Astrocyte (in vitro differentiated cells and primary cell): Measurements from ENCODE around the gene SPATA4. TPM values are rescaled to one million over a fixed set of nuclear protein-coding genes. Genes with fewer than 3 reads are reported as not detected.
A peak's percentile ranks its signal among the peaks of the same experiment; 100 is the strongest.

Experiments used
- DNase-seq: peaks from one replicate; pipeline ENCODE4 v3.0.0-alpha.2; 2010; ENCODE audit warnings: low read depth
- FAIRE-seq: peaks from 2 replicates; lab custom pipeline; 2011; peaks lifted over from hg19 to GRCh38; lab: Jason Lieb, UNC
- H2AFZ ChIP-seq: 2 replicates; pipeline ENCODE4 v1.6.0; 2012; ENCODE audit warnings: low read depth, low read length, inconsistent platforms
- H3K27ac ChIP-seq: 2 replicates; pipeline ENCODE4 v1.5.1; 2011; ENCODE audit warnings: low read depth, low read length, inconsistent platforms
- H3K27me3 ChIP-seq: 2 replicates; pipeline ENCODE4 v1.6.0; 2011; ENCODE audit warnings: low read length, inconsistent platforms; ENCODE audit not compliant: insufficient read depth
- H3K36me3 ChIP-seq: 2 replicates; pipeline ENCODE4 v1.5.1; 2011; ENCODE audit warnings: low read length, inconsistent platforms; ENCODE audit not compliant: insufficient read depth
- H3K4me1 ChIP-seq: 2 replicates; pipeline ENCODE4 v1.5.1; 2011; ENCODE audit warnings: low read length, inconsistent platforms; ENCODE audit not compliant: insufficient read depth
- H3K4me2 ChIP-seq: 2 replicates; pipeline ENCODE4 v1.6.0; 2012; ENCODE audit warnings: low read length, inconsistent platforms
- H3K4me3 ChIP-seq: 2 replicates; pipeline ENCODE4 v1.5.1; 2011; ENCODE audit warnings: low read depth, mild to moderate bottlenecking, low read length, inconsistent platforms; ENCODE audit not compliant: insufficient read depth
- H3K79me2 ChIP-seq: 2 replicates; pipeline ENCODE4 v1.6.0; 2012; ENCODE audit warnings: mild to moderate bottlenecking, low read length, inconsistent platforms; ENCODE audit not compliant: insufficient read depth
- H3K9ac ChIP-seq: 2 replicates; pipeline ENCODE4 v1.6.0; 2012; ENCODE audit warnings: mild to moderate bottlenecking, low read length, inconsistent platforms
- H3K9me3 ChIP-seq: 2 replicates; pipeline ENCODE4 v1.5.1; 2012; ENCODE audit warnings: low read depth, mild to moderate bottlenecking, low read length, inconsistent platforms; ENCODE audit not compliant: insufficient read depth
- H4K20me1 ChIP-seq: 2 replicates; pipeline ENCODE4 v1.6.0; 2012; ENCODE audit warnings: low read length, inconsistent platforms; ENCODE audit not compliant: insufficient read depth
- H3K27ac Mint-ChIP-seq: one replicate; pipeline ENCODE4 v1.8.0; 2021; ENCODE audit warnings: mild to moderate bottlenecking, mixed read lengths; ENCODE audit not compliant: unreplicated experiment
- H3K27me3 Mint-ChIP-seq: one replicate; pipeline ENCODE4 v1.8.0; 2021; ENCODE audit warnings: low read depth, mixed read lengths; ENCODE audit not compliant: unreplicated experiment
- H3K36me3 Mint-ChIP-seq: one replicate; pipeline ENCODE4 v1.8.0; 2021; ENCODE audit warnings: low read depth, mixed read lengths; ENCODE audit not compliant: unreplicated experiment
- H3K4me1 Mint-ChIP-seq: one replicate; pipeline ENCODE4 v1.8.0; 2021; ENCODE audit warnings: low read depth, mixed read lengths; ENCODE audit not compliant: unreplicated experiment
- H3K4me3 Mint-ChIP-seq: one replicate; pipeline ENCODE4 v1.8.0; 2021; ENCODE audit warnings: mild to moderate bottlenecking, moderate library complexity, mixed read lengths; ENCODE audit not compliant: unreplicated experiment
- H3K9me3 Mint-ChIP-seq: one replicate; pipeline ENCODE4 v1.8.0; 2021; ENCODE audit warnings: mild to moderate bottlenecking, mixed read lengths; ENCODE audit not compliant: unreplicated experiment
- CTCF ChIP-seq: IDR thresholded peaks from 2 replicates; pipeline ENCODE4 v1.5.1; 2011; ENCODE audit warnings: low read depth, mild to moderate bottlenecking, inconsistent platforms, low read length, moderate library complexity; ENCODE audit not compliant: insufficient read depth
- EZH2 ChIP-seq: IDR thresholded peaks from 2 replicates; pipeline ENCODE4 v1.6.1; 2012; ENCODE audit warnings: mild to moderate bottlenecking, low read length, inconsistent platforms; ENCODE audit not compliant: insufficient read depth
- total RNA-seq: library from RNA; stranded (reverse); gene quantifications from 2 replicates; pipeline ENCODE4 v1.2.1, GENCODE V29; 2021

The SPATA4 gene
- total RNA-seq, 1 donor from 2014 or later = 0.32 TPM

DNA sequence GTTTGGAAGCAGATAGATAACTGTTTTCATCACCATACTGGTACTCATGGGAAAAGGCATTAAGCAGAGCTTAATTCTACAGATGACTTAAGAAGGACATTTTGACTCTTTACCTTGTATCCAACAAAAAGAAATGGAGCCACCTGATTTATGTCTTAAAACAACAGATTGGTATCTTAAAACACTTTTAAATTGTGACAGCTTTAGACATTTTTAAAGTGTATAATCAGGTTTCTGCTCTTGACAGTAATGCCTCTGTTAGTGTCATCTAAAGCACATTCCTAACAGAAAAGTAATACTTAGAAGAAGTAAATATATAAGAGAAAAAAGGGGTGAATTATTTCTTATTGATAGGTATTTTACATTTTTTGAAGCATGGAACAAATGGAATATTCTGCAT is 55.9 kb downstream of the SPATA4 start:
- no peaks in the 10 kb centered on the region for H3K9me3 Mint-ChIP-seq
- no peaks in the 10 kb centered on the region for H3K9me3 ChIP-seq
- H3K4me3 Mint-ChIP-seq = no peak overlapping the region
- no peaks in the 10 kb centered on the region for H3K4me1 ChIP-seq
- FAIRE-seq = no peak
- H4K20me1 ChIP-seq = no peaks in the 10 kb centered on the region
- H3K4me3 ChIP-seq = no peak overlapping the region
- no peak for DNase-seq
- H3K36me3 Mint-ChIP-seq = no peaks in the 10 kb centered on the region
- no peak overlapping the region for H3K27ac ChIP-seq
- H3K27me3 Mint-ChIP-seq = no peaks in the 10 kb centered on the region
- no peak overlapping the region for H2AFZ ChIP-seq
- no peaks in the 10 kb centered on the region for H3K27me3 ChIP-seq
- no peak overlapping the region for H3K27ac Mint-ChIP-seq
- H3K36me3 ChIP-seq = no peaks in the 10 kb centered on the region
- no peak for TF ChIP-seq EZH2
- TF ChIP-seq CTCF = no peak
- no peak overlapping the region for H3K4me2 ChIP-seq
- H3K79me2 ChIP-seq = no peaks in the 10 kb centered on the region
- peaks cover 5% of the 10 kb centered on the region for H3K4me1 Mint-ChIP-seq
- H3K9ac ChIP-seq = no peak overlapping the region

DNA sequence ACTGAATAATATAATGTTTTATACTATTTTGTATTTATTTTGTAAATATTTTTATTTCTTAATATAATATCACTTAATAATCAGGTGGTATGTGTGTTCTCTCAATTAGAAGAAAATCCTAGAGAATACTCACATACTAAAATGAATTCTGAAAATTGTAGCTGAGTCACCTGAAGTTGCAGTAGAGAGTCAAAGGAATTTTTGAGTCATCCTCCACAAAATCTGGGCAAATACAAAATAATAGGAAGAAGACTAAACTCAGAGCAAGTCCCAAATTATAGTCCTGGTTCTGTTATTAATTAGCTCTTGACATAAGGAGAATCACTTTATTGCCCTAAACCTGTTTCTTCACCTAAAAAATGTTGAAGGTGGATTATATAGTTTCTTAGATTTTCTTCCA is 57.8 kb downstream of the SPATA4 start:
- Histone ChIP-seq H3K27me3 (no peaks in the 10 kb centered on the region), H4K20me1 (no peaks in the 10 kb centered on the region), H3K79me2 (no peaks in the 10 kb centered on the region), H3K4me1 (no peaks in the 10 kb centered on the region), H3K36me3 (no peaks in the 10 kb centered on the region), H3K27ac (no peak overlapping the region), H3K4me2 (no peak overlapping the region), H3K4me3 (no peak overlapping the region), H3K9me3 (no peaks in the 10 kb centered on the region), H2AFZ (no peak overlapping the region), H3K9ac (no peak overlapping the region)
- Mint-ChIP-seq H3K27me3 (no peaks in the 10 kb centered on the region), H3K36me3 (no peaks in the 10 kb centered on the region), H3K4me1 (peaks cover 5% of the 10 kb centered on the region), H3K27ac (no peak overlapping the region), H3K9me3 (no peaks in the 10 kb centered on the region), H3K4me3 (no peak overlapping the region)
- peak; percentile 46 for DNase-seq
- TF ChIP-seq CTCF (no peak), EZH2 (no peak)
- FAIRE-seq = no peak

GRCh38 chr4:176134670-176135069 is 60.7 kb downstream of the SPATA4 start:
- H3K4me1 ChIP-seq = no peaks in the 10 kb centered on the region
- no peaks in the 10 kb centered on the region for H3K79me2 ChIP-seq
- no peaks in the 10 kb centered on the region for H3K9me3 ChIP-seq
- no peaks in the 10 kb centered on the region for H4K20me1 ChIP-seq
- no peak overlapping the region for H2AFZ ChIP-seq
- no peak overlapping the region for H3K4me3 ChIP-seq
- H3K27me3 ChIP-seq = no peaks in the 10 kb centered on the region
- peaks cover 5% of the 10 kb centered on the region for H3K4me1 Mint-ChIP-seq
- H3K4me3 Mint-ChIP-seq = no peak overlapping the region
- H3K27ac Mint-ChIP-seq = no peak overlapping the region
- H3K36me3 Mint-ChIP-seq = no peaks in the 10 kb centered on the region
- FAIRE-seq (no peak), DNase-seq (no peak)
- no peaks in the 10 kb centered on the region for H3K9me3 Mint-ChIP-seq
- H3K27ac ChIP-seq = no peak overlapping the region
- no peak for TF ChIP-seq CTCF
- TF ChIP-seq EZH2 = no peak
- H3K36me3 ChIP-seq = no peaks in the 10 kb centered on the region
- no peak overlapping the region for H3K4me2 ChIP-seq
- H3K27me3 Mint-ChIP-seq = no peaks in the 10 kb centered on the region
- no peak overlapping the region for H3K9ac ChIP-seq

Other genes with a start within 250 kb of the SPATA4 start
- 1.8 and 2.0 TPM in 2 replicates for gene WDR17, start 129.7 kb downstream of the SPATA4 start, total RNA-seq
- 0.43 and 0.65 TPM in 2 replicates for gene ASB5, start 73.6 kb upstream of the SPATA4 start, total RNA-seq
- gene SPCS3, start 124.4 kb upstream of the SPATA4 start, total RNA-seq = 207 and 225 TPM in 2 replicates